Sciatic nerve (tissue), 2 donors: ENCODE data around the gene WHAMM. TPM values are rescaled to one million over a fixed set of nuclear protein-coding genes. Genes with fewer than 3 reads are reported as not detected.

Source experiments
- ATAC-seq: fragments of 200-7000 bp; cut with Tn5 transposase; one replicate; pipeline ENCODE4 v1.9.1; 2020; ENCODE audit warnings: mild to moderate bottlenecking, moderate library complexity
- DNase-seq: peaks from one replicate; pipeline ENCODE4 v3.0.0-alpha.2; 2020; ENCODE audit warnings: low spot score
- intact Hi-C: fragments of 100-400 bp; cut with DNase I; formaldehyde crosslinking; loops from one replicate; pipeline ENCODE4 v1.14.2; 2022
- total RNA-seq: library from RNA; stranded (reverse); fragmentation: NEBNext Ultra II Directional; extraction: Animal tissue kit (Norgen Biotek cat#: 25700); gene quantifications from one replicate; pipeline ENCODE4 v1.2.1, GENCODE V29; 2021
- donor health status: DM: no; HTN: no; CAD: no.
- donor health status: DM: no; HTN: no; CAD: no.

The WHAMM gene
- total RNA-seq, 1 donor from 2014 or later, result 14.2 TPM

GRCh38 chr15:82881747-82882146, 72.3 kb downstream of the WHAMM start:
- no peak for ATAC-seq
- no peak for DNase-seq
- intact Hi-C loops, result no loop called here

- intact Hi-C loops, result no loop called here
- ATAC-seq (no peak), DNase-seq (no peak)
These were observed 73.0 kb downstream of the WHAMM start for GRCh38 chr15:82882273-82882928.

Other genes with a start within 250 kb of the WHAMM start
- 27.1 TPM for gene CPEB1, start 162.3 kb upstream of the WHAMM start, total RNA-seq
- gene AP3B2, start 99.8 kb upstream of the WHAMM start, total RNA-seq, result 2.4 TPM
- gene FSD2, start 3.6 kb upstream of the WHAMM start, total RNA-seq, result not detected
- 13.2 TPM for gene HOMER2, start 143.1 kb downstream of the WHAMM start, total RNA-seq
- gene RAMAC, start 176.6 kb downstream of the WHAMM start, total RNA-seq, result 10.9 TPM
- 20.6 TPM for gene C15orf40, start 202.0 kb downstream of the WHAMM start, total RNA-seq